Loucy (cell line): Measurements from ENCODE around the gene CHCHD4.

Experiments
- CTCF ChIP-seq: fragments of 200-600 bp; sonication (generic); conservative IDR thresholded peaks from 2 replicates; pipeline ENCODE4 v1.5.1; 2014; ENCODE audit warnings: mild to moderate bottlenecking, antibody characterized with exemption, low read length
- EZH2phosphoT487 ChIP-seq: fragments of 200-600 bp; IDR thresholded peaks from 2 replicates; pipeline ENCODE4 v1.6.1; 2018; ENCODE audit warnings: antibody characterized with exemption, mild to moderate bottlenecking, moderate library complexity, borderline replicate concordance

GRCh38 chr3:14141602-14142341 lies 17.1 kb upstream of the CHCHD4 start:
- TF ChIP-seq CTCF, result no peak
- no peak for TF ChIP-seq EZH2phosphoT487
